GM18868 (cell line): ENCODE results near the gene NAIF1.
"Not testable (repeated sequence)": the region's sequence is repeated elsewhere in the genome, so short reads cannot be mapped to it uniquely, and the experiment has no call there.

Experiments
- ATAC-seq: cut with Tn5 transposase; IDR thresholded peaks from one replicate; pipeline ENCODE4 v1.9.1; 2021; ENCODE audit warnings: mild to moderate bottlenecking, moderate library complexity; ENCODE audit not compliant: unreplicated experiment

NAIF1 gene

DNA sequence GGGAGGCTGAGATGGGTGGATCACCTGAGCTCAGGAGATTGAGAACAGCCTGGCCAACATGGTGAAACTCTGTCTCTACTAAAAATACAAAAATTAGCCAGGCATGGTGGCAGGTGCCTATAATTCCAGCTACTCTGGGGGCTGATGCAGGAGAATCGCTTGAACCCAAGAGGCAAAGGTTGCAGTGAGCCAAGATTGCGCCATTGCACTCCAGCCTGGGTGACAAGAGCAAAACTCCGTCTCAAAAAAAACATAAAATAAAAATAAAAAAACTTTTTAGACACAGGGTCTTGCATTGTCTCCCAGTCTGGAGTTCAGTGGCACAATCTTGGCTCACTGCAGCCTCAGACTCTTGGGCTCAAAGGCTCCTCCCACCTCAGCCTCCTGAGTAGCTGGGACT lies 30.6 kb downstream of the NAIF1 start:
- not testable (repeated sequence) for ATAC-seq

- peak; percentile 41 for ATAC-seq
Observed at GRCh38 chr9:128034821-128035652, 32.1 kb downstream of the NAIF1 start.

- no peak for ATAC-seq
Observed at GRCh38 chr9:128033609-128034008, 33.5 kb downstream of the NAIF1 start.

DNA sequence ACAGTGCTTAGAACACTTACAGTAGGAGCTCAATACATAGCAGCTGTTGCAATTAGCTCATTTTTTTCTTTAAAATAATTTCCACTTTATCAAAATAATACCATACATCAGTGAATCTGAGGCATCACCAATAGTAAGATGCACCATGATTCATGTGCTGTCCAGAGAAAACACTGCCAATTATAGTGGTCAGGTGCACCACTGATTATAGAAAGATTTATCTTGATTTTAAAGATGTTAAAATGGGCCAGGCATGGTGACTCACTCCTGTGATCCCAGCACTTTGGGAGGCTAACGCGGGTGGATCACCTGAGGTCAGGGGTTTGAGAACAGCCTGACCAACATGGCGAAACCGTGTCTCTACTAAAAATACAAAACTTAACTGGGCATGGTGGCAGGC lies 39.4 kb downstream of the NAIF1 start:
- ATAC-seq = no peak

DNA sequence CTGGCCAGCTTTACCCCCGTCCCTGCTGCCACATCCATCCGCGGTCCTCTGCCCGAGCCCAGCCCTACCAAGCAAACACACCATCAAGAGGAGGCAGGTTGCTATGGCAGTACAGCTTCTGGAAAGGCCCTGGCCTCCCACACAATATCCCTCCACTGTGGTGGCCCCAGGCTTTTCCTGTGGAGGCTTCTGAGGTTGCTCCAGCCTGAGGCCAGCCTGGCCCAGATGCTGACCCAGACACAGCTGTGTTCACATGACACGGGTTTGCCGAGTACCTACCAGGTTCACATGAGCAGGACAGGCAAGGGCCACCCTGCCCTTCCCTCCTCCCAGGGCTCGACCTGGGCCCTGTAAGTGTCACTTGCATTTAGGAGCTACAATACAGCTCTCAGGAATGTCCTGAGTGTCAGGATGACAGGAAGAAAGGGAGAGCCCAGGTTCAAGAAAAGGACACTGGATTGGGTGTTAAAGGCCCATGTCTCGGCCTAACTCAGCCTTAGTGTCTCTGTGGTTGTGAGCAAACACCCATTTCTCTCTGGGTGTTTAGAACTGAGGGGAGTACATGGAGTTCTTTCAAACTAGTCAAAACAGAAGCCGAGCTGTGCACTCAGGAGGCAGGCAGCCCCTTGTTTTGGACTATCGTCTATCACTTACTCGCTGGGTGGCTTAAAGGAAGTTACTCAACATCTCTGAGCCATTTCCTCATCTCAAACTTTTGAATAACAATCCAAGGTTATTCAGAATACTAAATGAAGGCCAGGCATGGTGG lies 40.2 kb downstream of the NAIF1 start:
- ATAC-seq = no peak

DNA sequence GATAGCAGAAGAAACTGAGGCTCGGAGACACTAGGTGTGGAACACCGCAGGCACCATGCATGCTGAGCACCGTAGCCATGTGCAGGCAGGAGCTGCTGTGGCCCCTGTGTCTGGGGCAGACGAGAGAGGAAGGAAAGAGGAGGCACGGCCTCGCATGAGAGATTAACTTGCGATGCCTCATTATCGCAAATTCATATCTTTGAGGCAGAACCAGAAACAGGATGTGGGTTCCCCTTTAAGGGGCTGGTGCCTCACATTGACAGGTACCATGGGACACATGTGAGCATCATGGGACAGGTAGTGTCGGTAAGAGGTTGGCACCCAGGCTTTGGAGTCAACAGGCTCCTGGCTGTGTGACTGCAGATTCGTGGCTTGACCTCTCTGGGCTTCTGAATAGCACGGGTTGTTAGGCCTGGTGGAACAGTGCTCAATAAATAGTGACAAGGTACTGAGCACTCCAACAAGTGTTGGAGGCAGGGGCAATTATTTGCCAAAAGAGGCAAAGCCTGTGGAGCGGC lies 40.8 kb downstream of the NAIF1 start:
- ATAC-seq = no peak

DNA sequence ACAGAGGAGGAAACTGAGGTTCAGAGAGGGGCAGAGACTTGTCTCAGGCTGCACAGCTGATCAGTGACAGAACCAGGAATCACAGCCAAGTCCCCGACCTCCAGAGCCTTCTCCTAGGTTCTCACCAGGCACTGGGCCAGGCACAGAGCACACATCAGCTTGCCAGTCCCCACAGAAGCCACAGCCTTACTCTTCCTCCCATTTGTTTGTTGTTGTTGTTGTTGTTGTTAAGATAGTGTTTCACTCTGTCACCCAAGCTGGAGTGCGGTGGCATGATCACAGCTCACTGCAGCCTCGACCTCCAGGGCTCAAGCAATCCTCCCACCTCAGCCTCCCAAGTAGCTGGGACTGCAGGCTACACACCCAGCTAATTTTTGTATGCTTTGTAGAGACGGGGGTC lies 41.4 kb downstream of the NAIF1 start:
- ATAC-seq = no peak

DNA sequence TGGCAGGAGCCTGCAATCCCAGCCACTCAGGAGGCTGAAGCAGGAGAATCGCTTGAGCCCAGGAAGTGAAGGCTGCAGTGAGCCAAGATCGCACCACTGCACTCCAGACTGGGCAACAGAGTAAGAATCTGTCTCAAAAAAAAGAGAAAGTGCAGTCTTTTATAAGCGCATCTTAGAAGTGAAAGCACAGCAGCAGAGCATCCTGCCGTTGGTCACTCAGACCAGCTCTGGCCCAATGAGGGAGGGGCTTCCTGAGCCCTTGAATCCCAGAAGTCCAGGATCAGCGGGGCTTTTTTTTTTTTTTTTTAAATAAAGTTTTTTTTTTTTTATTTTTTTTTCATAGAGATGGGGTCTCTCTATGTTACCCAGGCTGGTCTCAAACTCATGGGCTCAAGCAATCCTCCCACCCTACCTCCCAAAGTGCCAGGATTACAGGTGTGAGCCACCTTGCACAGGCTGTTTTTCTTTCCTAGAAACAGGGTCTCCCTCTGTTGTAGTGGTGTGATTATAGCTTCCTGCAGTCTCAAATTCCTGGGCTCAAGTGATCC lies 42.3 kb downstream of the NAIF1 start:
- ATAC-seq = no peak

DNA sequence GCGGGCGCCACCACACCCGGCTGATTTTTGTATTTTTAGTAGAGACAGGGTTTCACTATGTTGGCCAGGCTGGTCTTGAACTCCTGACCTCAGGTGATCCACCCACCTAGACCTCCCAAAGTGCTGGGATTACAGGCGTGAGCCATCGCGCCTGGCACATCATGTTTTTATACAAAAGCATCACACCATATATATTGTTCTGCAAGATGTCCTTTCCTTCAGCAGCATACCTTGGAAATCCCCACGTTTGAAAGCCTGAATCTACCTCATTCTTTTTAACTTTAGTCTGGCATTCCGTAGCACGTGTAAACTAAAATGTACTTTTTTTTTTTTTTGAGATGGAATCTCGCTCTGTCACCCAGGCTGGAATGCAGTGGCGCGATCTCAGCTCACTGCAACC lies 43.4 kb downstream of the NAIF1 start:
- ATAC-seq = not testable (repeated sequence)

DNA sequence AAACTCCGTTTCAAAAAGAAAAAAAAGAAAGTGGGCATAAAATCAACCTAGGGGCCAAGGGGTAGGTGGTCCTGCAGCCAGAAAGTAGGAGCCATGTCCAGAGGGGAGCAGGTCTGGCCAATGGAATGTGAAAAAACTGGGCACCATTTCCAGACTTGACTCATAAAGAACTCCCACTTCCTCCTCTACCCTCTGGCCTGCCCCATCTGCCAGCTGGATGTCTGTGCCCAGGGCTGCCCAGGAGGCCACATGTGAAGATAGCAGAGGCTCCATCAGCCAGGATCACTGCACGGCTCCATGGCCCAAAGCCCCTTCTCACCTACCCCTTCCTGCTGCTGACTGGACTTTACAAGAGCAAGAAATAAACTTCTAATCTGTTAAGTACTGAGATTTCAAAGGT lies 44.2 kb downstream of the NAIF1 start:
- ATAC-seq = no peak

DNA sequence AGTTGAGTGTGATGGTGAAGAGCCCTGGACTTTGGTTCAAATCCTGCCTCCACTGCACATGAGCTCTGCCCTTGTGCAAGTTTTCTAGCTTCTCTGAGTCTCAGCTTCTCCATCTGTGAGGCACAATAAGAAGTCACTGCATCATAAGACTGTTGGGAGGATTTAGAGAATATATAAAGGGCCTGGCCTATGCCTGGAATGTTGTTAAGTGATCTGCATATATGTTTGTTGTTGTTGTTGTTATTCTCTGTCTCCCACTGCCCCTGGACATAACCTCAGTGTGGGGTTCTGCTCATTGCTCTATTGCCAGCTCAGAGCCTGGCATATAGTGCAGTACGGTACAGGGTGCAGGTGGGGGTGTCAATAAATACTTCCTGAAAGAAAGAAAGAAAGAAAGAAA lies 46.0 kb downstream of the NAIF1 start:
- no peak for ATAC-seq

DNA sequence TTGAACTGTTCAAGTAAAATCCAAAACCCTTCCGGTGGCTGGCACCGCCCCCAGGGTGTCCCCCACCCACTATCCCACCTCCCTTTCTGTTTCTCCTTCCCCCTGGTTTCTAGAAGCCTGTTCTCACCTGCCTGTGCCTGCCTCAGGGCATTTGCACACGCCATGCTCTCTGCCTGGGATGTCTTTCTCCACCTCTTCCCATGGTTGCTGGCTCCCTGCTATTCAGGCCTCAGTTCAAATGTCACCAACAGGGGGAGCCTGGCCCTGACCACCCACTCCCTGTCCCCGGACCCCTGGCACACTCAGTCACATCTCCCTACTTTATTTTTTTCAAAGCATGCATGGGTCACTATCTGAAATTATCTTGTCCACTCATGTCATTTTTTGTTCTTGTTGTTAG lies 46.4 kb downstream of the NAIF1 start:
- no peak for ATAC-seq

GRCh38 chr9:128015696-128016095 lies 51.4 kb downstream of the NAIF1 start:
- ATAC-seq = no peak
